OCI-LY1 (cell line): Measurements from ENCODE around the gene IFT25.

Source experiments
- CTCF ChIP-seq: fragments of 200-600 bp; sonication (generic), shearing (Covaris generic); IDR thresholded peaks from 2 replicates; pipeline ENCODE4 v1.5.1; 2017; ENCODE audit warnings: mild to moderate bottlenecking, antibody characterized with exemption, low read length, moderate library complexity, mixed read lengths
- EZH2 ChIP-seq: fragments of 200-600 bp; sonication (generic), shearing (Covaris generic); IDR thresholded peaks from 2 replicates; pipeline ENCODE4 v1.8.0; 2017; ENCODE audit warnings: borderline replicate concordance, mixed run types, mild to moderate bottlenecking, antibody characterized with exemption, low read length, moderate library complexity, mixed read lengths

GRCh38 chr1:53982763-53983104, 37.2 kb upstream of the IFT25 start:
- no peak for TF ChIP-seq CTCF
- TF ChIP-seq EZH2, result no peak
